Loucy (cell line): ENCODE measurements around the gene BCO1.

ENCODE experiments used
- CTCF ChIP-seq: fragments of 200-600 bp; sonication (generic); conservative IDR thresholded peaks from 2 replicates; pipeline ENCODE4 v1.5.1; 2014; ENCODE audit warnings: mild to moderate bottlenecking, antibody characterized with exemption, low read length
- EZH2phosphoT487 ChIP-seq: fragments of 200-600 bp; IDR thresholded peaks from 2 replicates; pipeline ENCODE4 v1.6.1; 2018; ENCODE audit warnings: antibody characterized with exemption, mild to moderate bottlenecking, moderate library complexity, borderline replicate concordance

- TF ChIP-seq CTCF (no peak), EZH2phosphoT487 (no peak)
Observed at GRCh38 chr16:81251871-81252270, 13.4 kb downstream of the BCO1 start.
